Hematopoietic multipotent progenitor cell treated with erythropoietin and hydrocortisone succinate and interleukin-3 and kit ligand, for 6 days (in vitro differentiated cells): ENCODE results near the gene ATP6V0B.
A peak's percentile ranks its signal among the peaks of the same experiment; 100 is the strongest.

Source experiments
- DNase-seq: peaks from one replicate; pipeline ENCODE4 v3.0.0-alpha.2; 2015

The ATP6V0B gene

DNA sequence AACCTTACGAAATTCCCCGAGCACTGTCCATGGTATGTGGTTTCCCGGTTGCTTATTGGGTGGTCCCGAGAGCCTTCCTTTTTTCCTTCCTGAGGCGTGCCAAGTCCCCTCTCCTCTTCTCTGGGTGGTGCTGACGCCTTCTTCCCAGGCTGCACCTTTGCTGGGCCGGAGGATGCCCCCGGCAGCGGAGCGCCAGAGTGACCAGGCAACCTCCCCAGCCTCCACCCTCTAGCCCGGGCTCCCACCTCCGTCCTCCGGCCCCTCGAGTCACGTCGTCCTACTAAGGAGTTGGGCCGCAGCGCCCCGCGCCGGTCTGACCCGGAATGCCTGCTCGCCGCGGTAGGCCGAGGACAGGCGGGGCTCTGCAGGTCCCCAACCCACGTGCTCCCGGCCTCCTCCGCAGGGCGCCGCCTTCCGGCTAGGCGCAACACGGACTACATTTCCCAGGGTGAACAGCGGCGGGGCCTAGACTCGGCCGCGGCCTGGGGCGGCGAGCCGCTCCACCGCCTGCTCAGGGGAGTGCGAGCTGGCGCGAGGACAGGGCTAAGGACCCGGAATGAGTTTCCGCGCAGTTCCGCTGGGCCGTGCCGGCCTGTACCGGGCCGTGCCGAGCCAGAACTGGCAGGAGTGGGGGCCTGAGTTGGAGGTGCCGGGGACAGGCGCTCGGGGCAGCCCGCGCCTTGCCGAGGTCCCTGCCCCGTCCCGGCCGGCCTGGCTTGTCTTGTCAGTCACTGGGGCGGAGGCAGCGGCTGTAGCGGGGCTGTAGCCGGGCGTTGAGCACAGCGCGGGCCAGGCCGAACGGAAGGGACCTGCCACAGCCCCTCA, 28.3 kb upstream of the ATP6V0B start, which contains the start of gene IPO13:
IPO13 (plus strand) TSS at position 715 of the 825 bp plus-strand sequence. CDS start 651 bp downstream, outside the sequence.
- peak; percentile 97 for DNase-seq

DNA sequence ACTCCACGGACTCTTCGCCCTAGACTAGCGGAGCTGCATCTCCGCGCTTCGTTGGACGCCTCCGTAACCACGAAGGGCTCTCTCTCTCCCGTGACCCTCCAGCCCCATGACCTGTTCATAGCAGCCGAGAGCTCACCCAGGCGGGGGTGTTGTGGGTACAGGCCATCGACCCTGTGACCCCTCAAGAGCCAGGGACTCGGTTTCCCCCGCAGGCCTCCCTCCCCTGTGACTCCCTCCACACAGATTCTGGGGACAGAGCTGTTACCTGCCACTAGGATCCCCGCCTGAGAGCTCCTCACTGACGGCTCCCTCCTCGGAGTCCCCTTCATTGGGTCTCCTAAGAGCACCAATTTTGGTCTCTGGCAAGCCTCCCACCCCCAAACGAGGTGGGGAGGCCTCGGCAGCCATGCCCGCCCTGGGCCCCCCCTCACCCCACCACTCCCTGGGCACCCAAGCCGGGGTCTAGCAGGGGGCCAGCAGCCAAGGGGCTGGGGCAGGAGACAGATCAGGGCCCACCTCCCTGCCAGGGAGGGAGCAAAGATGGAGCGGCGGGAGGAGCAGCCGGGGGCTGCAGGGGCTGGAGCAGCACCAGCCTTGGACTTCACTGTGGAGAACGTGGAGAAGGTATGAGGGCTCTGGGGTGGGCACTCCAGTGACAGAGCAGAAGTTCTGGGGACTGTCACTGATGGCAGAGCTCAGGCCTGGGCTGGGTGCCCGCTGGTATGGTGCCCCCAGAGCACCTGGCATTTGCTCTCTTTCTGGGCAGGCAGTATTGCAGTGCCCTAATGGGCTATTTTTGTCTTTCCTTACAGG, 27.5 kb upstream of the ATP6V0B start:
- DNase-seq = no peak

DNA sequence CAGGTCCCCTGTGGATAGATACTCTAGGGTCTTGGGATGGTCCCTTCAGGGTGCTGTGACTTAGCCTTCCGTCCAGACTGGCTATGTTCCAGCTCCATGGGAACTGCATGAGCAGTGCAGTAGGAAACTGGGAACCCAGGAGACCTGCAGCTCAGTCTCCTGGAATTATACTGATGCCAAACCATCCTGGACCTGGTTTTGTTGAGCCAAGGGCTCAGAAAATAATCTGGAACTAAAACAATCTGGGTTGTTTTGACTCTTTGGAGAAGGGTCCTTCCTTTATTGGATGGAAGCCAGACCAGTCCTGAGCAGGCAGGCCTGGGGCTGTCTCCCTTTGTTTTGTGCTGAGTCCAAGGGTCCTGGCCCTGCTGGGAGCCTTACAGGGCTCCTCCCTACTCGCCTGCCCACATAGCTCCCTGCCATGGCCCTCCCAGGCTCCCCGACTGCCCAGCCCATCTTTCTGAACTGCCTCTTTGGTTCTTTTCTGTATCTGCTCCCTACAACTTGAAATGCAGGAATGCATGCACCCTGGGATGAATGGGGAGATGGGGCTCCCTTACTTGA, 26.8 kb upstream of the ATP6V0B start:
- no peak for DNase-seq

DNA sequence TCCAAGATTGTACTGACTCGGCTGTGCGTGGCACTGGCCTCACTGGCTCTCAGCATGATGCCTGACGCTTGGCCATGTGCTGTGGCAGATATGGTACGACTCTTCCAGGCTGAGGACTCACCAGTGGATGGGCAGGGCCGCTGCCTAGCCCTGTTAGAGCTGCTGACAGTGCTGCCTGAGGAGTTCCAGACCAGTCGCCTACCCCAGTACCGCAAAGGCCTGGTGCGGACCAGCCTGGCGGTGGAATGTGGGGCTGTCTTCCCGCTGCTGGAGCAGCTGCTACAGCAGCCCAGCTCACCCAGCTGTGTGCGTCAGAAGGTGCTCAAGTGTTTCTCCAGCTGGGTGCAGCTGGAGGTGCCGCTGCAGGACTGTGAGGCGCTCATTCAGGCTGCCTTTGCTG, 25.1 kb upstream of the ATP6V0B start:
- DNase-seq = no peak

DNA sequence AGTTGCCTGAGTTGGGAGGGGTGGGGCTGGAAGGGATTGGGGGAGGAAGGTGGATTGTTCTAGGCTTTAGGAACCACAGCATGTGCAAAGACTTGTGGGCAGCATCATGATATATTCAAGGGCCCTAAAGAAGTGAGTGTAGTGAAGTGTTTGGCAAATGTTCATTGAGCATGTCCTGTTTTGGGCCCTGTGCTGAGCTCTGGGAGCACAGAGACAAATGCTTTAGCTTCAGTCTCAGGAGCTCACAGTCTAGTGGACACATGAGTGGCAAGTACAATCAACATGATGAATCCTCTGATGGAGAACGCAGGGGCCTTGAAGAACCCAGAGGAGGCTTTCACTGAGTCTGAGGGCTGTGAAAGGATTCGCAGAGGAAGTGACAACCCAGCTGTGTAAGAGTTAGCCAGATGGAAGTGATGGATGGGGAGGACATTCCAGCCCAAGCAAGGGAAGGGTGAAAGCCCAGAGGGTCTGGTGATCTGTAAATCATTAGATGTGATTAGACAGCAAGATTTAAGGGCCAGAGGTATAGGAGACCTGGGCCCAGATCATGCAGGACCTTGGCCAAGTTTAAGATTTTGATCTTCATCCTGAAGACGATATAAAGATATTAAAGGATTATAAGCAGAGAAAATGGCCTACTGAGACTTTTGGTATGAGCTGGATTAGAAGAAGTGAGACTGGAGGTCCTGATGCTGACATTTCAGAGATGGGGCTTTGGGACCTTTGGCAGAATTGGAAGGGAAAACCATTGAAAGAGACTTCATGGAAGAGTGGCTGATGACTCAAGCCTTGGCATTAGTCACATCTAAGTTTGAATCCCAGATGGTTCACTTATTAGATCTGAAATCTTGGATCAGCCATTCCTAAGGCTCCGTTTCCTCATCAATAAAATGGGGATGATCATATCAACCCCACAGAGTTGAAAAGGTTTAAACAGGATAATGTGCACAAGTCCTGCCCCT, 23.5 kb upstream of the ATP6V0B start:
- DNase-seq = no peak

DNA sequence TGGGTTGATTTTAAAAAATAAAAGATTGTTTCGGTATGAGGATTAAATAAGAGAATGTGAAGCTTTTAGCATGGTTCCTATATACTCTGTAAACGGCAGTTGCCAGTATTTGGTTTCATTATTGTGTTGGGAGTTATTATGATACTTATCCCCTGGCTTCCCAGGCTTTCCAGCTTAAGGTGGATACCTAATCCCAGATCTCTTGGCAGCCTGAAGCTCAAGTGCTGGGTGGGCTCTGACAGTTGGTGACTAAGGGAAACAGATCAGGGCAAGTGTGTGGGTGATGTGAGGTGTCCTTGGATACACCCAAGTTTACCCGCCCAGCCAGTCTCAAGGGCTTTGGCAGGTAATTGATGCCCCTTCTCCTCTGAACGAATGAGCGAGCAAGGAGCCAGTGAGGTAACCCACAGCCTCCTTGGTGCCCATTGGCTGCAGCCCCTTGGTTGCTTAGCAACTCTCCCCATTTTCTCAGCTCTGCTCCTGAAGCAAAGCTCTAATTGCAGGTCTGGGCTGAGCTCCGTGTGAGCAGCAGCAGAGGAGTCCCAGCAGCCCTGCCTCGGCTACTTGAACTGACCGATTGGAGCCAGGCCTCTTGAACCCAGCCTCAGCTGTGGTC, 21.9 kb upstream of the ATP6V0B start:
- peak; percentile 54 for DNase-seq

DNA sequence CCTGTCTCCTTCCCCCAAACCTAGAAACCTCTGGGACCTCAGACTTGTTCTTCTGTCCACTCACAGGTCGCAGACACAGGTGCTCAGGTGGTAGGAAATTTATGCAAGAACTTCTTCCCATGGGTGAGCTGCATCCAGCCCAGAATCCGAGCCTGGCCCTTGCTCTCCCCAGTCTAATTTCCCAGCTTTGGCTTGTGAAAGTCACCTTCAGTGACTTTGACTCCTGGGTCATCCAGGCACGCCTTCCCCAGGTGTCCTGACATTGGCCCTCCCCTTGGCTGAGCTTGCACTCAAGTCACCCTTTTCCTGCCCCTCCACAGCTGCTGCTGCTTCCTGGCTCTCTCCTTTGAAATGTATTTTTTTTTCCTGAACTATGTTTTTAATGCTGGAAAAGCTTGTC, 21.4 kb upstream of the ATP6V0B start:
- no peak for DNase-seq

DNA sequence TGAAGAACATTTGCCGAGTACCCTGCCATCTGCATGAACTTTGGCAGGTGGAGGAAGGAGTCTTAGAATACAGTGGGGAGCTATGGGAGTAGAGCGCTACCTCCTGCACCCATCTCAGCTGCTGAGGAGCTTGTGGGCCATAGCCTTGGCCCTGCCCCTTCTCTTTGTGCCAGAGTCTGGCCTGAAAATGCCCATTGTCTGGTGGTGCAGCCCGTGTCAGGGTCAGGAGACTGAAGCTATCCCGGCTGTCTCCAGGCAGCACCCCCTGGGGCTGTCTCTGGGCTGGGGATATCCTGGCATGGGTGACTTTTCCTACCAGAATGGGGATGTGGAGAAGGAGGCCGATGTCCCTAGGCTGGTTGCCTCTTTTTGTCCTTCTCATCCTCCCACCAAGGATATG, 20.7 kb upstream of the ATP6V0B start:
- no peak for DNase-seq

DNA sequence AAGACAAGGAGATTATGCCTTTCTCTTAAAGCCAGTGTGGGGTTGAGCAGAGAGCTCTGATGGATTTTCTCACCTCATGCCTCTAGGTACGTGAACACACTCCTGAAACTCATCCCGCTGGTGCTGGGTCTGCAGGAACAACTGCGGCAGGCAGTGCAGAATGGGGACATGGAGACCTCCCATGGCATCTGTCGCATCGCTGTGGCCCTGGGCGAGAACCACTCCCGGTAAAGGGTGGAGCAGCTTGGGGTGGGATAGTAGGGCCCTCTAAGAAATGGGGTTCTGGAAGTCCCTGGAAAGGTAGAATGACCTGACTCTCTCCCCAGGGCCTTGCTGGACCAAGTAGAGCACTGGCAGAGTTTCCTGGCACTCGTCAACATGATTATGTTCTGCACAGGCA, 18.5 kb upstream of the ATP6V0B start:
- DNase-seq = no peak

DNA sequence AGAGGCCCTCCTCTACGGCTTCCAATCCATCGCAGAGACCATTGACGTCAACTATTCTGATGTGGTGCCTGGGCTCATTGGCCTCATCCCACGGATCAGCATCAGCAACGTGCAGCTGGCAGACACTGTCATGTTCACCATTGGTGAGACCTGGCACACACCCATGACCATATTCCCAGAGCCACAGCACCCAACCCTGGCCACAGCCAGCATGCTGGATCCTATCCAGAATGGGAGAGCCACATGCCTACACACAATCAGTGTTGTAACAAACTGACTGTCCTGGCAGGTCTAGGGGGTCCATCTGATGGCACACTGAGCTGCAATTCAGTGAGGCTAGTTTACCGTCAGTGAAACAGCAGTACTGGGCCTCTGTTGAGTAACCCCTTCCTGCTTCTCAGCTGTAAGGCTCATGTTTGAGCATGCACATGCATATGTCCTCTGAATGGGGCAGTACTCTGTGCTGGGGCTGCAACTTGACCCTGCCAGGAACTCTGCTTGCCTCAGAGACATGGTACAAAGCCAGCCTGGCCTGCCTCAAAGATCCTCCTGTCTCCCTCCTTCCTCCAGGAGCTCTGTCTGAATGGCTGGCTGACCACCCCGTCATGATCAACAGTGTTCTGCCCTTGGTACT, 17.2 kb upstream of the ATP6V0B start:
- DNase-seq = no peak

DNA sequence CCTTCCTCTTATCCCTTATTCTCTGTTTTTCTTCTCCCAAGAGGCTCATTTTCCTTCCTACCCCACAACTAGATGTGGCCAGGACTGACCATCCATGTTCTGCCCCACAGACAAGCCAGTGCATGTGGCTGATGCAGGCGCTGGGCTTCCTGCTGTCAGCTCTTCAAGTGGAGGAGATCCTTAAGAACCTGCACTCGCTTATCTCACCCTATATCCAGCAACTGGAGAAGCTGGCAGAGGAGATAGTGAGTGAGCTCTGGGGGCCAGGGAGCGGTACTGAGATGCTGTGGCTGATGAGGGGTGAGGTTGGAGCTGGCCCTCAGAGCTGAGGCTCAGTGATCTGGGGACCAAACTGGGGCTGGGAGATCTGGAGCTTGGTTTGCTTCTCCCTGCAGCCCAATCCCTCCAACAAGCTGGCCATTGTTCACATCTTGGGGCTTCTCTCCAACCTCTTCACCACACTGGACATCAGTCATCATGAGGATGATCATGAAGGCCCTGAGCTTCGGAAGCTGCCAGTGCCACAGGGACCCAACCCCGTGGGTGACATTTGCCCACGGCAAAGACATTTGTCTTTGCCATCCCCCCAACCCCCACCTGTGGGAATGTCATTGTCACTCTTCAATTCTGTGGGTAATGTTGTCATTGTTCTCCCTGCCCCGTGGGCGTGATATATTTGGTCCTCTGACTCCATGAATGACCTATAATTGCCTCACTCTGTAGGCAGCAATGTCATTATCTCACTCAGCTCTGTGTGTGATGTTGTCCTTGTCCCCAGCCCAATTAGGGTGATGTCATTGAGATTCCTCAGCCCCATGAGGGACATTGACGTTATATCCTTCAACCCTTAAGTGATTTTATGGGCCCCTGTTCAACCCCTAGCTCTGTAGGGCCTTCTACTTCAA, 16.2 kb upstream of the ATP6V0B start:
- DNase-seq = peak; percentile 66

DNA sequence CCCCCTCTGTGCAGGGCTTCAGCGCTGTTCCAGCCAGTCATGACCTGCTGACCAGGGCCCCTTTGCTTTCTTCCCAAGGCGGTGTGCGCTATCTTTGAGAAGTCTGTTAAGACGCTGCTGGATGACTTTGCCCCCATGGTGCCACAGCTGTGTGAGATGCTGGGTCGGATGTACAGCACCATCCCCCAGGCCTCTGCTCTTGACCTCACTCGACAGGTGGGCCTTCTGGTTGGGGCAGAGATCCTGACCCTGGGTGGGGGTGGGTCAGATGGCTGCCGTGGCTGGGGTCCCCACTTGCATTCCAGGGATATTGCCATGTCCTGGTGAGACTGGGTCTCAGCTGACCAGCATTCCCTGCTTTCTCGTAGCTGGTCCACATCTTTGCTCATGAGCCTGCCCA, 14.0 kb upstream of the ATP6V0B start:
- DNase-seq = no peak

DNA sequence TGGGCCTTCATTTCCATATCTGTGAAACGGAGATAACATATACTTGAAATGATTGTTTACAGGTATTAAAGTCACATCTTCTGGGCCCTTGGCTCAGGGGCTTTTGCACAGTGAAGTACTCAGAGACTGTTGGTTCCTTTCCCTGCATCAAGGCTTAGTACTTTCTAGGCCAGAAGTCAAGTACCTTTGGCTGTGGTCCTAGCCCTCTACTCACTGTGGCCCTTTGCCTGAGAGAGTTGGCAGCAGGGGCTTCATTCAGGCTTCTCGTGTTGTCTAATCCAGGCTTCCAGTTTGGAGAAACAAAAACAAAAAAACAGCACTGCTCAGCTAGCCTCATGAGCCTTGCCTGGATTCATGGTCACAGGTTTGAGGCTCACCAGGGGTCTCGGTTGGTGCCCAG, 13.1 kb upstream of the ATP6V0B start:
- DNase-seq = no peak

DNA sequence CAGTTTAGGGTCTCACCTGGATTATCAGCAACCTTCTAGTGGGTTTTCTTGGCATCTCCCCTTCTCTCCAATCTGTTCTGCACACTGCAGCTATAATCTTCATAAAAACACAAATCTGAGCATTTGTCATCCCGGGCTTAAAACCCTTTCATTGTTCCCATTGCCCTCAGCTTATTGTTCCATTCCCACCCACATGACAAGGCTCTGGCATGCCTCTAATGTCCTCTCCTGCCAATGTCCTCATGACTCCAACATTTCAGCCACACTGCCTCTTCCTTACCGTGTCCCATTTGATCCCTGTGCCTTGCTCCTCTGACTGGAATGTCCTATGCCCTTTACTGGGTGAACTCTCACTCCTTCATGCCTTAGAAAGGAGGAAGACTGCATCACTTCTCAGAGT, 12.4 kb upstream of the ATP6V0B start:
- no peak for DNase-seq

DNA sequence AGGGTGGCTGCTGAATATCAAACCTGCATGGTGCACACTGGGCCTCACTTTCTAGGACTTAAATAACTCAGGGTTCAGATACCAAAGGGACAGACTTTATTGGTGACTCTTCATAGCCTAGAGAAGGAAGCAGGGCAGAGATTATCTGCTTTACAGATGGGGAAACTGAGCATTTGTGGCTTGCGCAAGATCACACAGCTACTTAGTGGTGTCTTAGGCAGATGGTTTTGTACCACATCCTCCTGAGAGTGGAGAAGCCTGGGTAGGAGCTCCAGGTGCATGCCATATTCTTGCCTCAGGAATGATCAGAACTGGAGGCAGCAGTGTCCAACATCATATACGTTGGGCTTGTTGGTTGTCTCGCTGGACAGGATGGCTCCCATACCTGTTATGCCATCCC, 11.8 kb upstream of the ATP6V0B start:
- no peak for DNase-seq

DNA sequence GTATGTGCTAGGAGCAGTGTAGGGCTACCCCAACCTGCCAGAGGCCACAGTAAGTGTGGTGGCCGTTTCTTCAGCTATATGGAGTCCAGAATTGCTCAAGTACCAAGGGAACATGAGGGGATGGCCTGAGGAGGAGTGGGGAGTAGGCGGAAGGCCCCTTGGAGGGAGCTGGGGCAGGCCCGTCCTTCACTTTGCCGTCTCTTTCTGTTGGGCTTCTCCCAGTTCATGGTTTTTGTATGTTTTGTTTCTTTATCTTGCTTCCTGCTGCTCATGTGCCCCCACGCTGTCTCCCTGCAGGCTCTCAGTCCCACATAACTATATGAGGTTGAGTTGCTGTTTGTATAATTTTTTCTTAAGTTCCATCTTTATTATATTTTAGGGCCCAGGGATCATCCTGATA, 10.9 kb upstream of the ATP6V0B start:
- DNase-seq = no peak

DNA sequence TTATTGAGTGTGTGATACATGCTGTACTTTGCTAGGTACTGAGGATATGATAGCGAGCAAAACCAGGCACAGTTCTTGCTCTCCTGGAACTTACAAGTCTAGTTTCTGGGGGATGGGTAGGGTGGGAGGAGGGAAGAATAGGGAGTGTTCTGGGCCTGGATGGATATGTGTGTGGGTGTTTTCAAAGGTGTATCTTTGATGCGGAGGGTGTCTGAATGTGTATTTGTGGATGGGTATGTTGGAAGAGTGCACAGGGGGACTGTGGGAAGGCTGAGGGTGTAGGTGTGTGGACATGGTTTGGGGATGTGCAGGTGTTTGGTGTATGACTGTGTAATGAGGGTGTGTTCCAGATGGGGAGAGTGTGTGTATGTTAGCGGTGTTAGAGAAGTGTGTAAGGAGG, 9.4 kb upstream of the ATP6V0B start:
- DNase-seq = no peak

DNA sequence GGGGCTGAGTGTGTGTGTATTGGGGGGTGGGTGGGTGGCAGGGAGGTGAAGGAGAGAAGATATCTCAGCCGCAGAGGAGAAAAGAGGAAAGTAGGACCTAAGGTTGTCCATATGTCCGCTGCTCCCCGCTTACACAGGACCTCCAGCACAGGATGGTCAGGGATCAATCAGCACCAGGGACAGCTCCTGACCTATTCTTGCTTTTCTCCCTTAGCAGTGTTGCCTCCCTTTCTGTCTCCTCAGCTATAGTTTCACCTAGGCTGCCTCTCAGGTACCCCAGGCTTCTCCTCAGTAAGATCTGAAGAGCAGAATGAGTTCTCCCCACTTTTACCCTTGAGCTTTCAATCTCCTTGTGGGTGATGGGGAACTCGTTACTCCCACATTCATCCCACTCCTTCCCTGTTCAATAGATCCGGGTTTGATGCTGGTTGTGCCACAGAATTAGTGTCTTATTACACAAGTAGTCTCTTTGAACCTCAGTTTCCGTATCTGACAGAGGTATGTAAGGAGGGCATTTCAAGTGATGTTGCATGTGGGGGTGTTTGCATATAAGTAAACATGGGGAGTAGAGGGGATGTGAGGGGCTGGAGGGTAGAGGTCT, 6.3 kb upstream of the ATP6V0B start:
- DNase-seq = peak; percentile 85

DNA sequence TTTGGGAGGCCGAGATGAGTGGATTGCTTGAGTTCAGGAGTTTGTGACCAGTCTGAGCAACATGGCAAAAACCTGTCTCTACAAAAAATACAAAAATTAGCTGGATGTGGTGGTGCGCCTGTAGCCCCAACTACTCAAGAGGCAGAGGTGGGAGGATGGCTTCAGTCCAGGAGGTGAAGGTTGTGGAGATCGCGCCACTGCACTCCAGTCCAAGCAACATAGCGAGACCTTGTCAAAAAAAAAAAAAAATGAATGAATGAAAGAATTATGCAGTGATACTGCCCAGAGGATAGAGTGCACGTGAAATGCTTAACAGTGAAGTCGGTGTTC, 5.4 kb upstream of the ATP6V0B start:
- no peak for DNase-seq

DNA sequence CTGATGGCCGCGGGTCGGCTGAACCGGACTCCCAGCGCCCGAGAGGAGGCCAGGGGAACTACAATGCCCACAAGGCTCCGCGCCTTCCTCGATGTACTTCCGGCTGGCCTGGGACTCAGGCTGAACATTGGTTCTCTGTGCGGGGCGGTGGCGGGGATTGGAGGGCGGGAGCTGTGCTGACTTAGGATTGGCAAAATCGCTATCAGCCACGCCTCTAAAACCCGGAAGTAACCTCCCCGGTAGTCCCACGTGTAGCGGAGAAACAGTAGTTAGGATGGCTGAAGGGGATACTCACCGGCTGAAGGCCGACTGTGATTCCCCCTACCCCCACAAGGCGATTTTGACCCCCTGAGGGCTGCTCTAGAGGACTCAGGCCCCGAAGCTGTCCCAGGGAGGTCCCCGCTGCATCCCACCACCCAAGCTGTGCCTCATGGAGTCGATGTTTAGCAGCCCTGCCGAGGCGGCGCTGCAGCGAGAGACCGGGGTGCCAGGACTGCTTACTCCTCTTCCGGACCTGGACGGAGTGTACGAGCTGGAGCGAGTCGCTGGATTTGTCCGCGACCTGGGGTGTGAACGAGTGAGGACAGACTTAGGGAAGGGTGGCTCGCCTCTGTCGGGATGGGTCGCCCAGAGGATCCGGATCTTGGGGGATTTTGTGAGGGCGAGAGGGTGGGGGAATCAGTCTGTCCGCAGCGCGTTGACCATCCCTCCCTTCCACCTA, 4.9 kb upstream of the ATP6V0B start, which contains the start of gene DPH2:
DPH2 (plus strand) TSS at position 265 of the 721 bp plus-strand sequence; CDS start at position 431, 166 bp downstream.
- peak; percentile 99 for DNase-seq
